ENCODE results near the gene SIRT6.
"Not testable (repeated sequence)": the region's sequence is repeated elsewhere in the genome, so short reads cannot be mapped to it uniquely, and the experiment has no call there.

The SIRT6 gene

GRCh38 chr19:4173479-4174212, 8.7 kb downstream of the SIRT6 start:
- DNase-seq = no peak

GRCh38 chr19:4172861-4173473, 9.4 kb downstream of the SIRT6 start:
- DNase-seq = peak; percentile 73

DNA sequence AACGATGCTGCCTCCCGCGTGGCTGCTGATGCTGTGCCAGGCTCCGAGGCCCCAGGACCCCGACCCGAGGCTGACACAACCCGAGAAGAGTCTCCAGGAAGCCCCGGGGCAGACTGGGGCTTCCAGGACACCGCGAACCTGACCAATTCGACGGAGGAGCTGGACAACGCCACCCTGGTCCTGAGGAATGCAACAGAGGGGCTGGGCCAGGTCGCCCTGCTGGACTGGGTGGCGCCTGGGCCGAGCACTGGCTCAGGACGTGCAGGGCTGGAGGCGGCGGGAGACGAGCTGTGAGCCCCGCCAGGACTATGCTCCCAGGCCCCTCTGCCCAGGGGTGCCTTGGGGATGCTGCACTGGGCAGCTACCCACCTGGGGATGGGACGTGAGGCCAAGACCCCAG, 10.7 kb downstream of the SIRT6 start:
- DNase-seq = no peak

- no peak for DNase-seq
Measured at GRCh38 chr19:4164262-4164661, 18.1 kb downstream of the SIRT6 start.

DNA sequence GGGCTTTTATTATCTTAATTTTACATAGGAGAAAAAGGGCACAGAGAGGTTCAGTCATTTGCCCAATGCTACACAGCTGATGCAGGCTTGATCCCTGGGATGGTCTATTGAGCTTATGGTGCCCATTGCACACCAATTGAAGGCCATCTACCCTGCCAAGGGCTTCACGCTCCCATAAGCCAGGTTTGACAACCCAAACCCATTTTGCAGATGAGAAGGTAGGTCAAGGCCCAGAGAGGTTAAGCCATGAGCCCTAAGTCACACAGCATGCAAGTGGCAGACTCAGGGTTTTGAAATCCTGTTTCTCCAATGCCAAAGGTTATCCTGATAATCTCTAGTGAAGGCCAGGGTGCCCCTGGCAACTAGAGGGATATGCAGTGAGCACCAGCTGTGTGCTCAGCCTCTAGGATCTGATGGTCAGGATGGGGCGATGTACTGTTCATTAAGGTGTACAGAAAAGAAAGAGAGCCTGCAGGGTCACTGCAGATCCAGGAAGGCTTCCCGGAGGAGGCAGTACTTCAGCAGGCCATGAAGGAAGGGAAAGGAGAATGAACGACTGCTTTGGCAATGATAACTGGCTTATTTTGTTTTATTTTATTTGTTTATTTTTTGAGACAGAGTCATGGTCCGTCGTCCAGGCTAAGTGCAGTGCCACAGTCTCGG, 20.8 kb downstream of the SIRT6 start:
- DNase-seq = no peak

DNA sequence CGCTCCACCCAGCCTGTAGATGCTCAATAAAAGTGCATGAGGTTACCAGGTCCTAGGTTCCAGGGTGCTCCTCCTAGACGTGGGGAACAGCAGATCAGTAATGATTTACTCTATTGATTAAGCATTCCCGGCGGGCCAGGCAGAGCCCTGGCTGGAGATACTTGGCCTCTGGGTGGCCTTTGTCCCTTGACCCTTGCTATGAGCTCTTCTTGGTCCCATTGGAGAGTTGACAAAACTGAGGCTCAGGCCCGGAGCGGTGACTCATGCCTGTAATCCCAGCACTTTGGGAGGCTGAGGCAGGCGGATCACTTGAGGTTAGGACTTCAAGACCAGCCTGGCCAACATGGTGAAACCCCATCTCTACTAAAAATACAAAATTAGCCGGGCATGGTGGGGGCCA, 24.4 kb downstream of the SIRT6 start:
- not testable (repeated sequence) for DNase-seq

- no peak for DNase-seq
Measured at GRCh38 chr19:4157164-4157563, 25.2 kb downstream of the SIRT6 start.

- no peak for DNase-seq
Measured at GRCh38 chr19:4154571-4155312, 27.6 kb downstream of the SIRT6 start.

GRCh38 chr19:4152241-4152998, 29.9 kb downstream of the SIRT6 start:
- DNase-seq = no peak

DNA sequence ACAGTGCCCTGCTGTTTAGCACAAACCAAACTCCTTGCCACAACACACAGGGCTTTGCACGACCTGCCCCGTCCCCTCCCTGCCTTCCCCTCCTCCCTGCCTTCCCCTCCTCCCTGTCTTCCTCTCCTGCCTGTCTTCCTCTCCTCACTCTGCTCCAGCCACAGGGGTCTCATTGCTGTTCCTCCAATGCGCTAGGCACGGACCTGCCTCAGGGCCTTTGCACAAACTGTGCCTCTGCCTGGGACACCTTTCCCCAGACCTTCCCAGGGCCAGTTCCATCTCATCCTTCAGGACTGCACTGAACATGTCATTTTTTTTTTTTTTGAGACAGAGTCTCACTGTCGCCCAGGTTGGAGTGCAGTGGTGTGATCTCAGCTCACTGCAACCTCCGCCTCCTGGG, 30.7 kb downstream of the SIRT6 start:
- no peak for DNase-seq

DNA sequence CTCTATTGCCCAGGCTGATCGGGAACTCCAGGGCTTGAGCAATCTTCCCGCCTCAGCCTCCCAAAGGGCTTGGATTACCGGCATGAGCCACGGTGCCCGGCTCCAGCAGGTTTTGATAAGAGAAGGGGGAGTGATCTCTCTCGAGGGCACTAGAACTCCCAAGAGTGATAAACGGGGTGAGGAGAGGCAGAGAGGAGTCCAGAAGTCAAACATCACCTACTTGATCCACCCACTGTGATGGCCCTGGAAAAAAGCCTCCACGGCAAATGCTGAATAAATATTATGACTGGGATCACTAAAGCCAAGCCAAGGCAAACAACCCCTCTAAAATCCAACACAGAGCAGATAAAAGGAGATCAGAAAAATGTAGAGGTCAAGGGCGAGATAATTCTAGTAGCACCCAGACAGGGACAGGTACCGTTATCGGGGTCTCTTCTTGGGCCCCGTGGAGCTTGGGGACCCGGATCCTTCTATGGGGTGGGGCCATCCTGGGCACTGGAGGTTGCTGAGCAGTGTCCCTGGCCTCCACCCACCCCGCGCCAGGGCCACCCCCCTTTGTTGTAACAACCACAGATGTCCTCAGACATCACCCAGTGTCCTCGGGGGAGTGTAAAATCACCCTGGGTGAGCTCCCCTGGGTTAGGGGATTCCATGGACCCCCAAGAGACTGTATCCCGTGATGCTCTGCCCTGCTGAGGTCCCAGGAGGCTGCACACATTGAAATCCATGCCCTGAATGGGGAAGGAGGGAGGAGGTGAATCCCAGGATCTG, 32.7 kb downstream of the SIRT6 start:
- no peak for DNase-seq

DNA sequence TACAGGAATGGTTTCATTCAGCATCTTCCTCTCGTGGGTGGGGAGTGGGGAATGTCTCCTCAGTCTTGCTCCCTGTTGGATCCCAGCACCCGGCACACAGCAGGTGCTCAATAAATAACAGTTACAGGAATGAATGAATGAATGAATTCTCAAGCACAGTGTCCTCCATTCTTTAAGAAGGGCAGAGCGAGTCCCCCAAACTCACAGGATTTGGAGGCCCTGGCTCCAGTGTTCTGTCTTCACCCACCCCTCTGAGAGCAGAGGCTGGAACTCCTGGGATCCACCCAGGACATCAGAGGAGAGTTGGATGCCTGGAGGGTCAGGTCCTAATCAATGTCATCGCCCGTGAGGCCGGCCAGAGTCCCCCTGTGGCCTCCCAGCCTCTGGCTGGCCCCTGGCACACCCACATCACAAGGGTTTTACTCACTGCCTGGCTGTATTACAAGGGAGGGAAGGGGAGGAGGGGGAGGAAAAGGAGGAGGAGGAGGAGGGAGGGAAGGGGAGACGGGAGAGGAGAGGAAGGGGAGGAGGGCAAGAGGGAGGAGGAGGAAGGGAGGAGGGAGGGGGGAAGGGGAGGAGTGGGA, 37.6 kb downstream of the SIRT6 start:
- DNase-seq = no peak

- not testable (repeated sequence) for DNase-seq
Measured at GRCh38 chr19:4142916-4143315, 39.4 kb downstream of the SIRT6 start.

DNA sequence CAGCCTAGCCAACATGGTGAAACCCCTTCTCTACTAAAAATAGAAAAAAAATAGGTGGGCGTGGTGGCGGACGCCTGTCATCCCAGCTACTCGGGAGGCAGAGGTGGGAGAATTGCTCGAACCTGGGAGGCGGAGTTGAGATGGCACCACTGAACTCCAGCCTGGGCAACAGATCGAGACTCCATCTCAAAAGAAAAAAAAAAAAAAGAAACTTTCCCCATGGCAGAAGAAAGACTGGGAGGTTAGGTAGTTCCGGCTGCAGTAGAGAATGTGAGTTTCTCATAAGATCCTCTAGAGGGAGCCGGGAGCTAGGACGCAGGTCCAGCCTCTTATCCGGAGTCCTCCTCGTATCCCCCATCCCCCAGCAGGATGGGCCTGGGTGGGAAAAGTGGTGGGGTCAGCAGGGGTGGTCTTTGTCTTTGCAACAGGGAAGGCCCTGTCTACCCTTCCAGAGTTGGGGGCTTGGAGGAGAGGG, 42.1 kb downstream of the SIRT6 start:
- peak; percentile 34 for DNase-seq

GRCh38 chr19:4139614-4140236, 42.6 kb downstream of the SIRT6 start:
- DNase-seq = peak; percentile 93

DNA sequence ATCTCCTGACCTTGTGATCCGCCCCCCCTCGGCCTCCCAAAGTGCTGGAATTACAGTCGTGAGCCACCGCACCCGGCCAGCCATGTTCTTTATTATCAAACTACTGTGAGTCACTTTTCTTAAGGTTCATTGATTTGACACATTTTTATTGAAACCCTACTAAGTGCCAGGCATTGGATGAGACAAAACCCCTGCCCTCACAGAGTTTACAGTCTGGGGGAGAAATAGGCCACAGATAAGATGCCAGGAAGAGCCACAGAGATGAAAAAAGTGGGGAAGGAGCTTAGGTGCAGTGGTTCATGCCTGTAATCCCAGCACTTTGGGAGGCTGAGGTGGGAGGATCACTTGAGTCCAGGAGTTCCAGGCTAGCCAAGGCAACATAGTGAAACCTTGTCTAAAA, 43.9 kb downstream of the SIRT6 start:
- no peak for DNase-seq

- no peak for DNase-seq
Measured at GRCh38 chr19:4136680-4137088, 45.7 kb downstream of the SIRT6 start.

DNA sequence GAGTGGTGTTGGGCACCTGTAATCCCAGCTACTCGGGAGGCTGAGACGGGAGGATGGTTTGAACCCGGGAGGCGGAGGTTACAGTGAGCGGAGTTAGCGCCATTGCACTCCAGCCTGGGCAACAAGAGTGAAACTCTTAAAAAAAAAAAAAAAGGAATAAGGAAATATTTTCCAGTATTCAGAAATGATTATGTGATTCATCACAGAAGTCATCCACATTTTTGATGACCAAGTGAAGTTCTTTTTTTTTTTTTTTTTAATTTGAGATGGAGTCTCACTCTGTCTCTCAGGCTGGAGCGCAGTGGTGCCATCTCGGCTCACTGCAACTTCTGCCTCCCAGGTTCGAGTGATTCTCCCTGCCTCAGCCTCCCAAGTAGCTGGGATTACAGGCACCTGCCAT, 47.0 kb downstream of the SIRT6 start:
- DNase-seq = not testable (repeated sequence)

DNA sequence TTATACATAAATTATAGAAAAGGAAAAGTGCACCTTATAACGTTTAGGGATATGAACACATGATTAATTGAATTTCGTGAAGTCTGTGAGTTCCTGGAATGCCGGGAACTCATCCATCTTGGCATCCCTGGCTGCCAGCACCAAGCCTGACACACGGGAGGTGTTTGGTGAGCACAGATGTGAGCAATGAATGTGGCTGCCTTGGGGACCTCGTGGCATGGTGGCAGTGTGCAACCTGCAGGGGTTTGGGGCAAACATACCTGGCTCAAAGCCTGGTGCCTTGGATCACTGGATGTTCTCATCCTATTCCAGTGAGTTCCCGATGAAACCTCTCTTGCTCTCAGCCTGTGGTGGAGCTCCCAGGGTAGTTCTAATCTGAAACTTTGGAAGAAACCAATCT, 48.0 kb downstream of the SIRT6 start:
- DNase-seq = no peak

DNA sequence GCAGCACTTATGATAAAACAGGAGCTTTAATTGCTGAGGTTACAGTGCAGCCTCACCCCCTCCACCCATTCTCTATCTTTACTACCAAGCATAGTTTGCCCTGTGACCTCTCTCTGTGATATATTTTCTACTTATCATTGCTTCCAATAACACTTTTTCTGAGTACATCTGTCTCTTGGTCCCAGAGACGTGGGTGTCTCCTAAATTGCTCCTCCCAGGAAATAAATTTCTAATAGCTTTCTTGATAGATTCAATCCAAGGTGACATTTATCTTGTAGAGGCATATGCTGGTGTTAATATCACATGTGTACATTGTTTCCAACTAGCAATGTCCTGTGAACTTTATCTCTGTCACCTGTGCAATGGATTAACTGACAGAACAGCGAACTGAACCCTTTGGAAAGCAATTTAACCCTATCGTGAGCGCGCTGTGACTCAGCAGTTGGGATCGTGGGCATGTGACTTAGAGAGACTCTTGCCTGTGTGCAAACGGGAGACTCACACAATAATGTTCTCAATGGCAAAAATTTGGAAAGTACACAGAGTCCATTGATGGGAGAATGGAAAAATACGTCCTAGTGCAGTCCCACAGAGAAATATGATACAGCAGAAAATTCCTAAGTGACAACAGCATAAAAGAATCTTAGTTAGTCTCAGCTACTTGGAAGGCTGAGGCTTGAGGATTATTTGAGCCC, 51.5 kb downstream of the SIRT6 start:
- no peak for DNase-seq

Data from stimulated activated CD4-positive, alpha-beta T cell treated with anti-CD3 and anti-CD28 coated beads, Interleukin-15, amount 100 ng/mL, for 24 hours (primary cell).